CD14-positive monocyte (primary cell): ENCODE data around the gene LDLRAP1. TPM values are rescaled to one million over a fixed set of nuclear protein-coding genes. Genes with fewer than 3 reads are reported as not detected.

Experiments used
- DNase-seq, 3 donors: peaks; one replicate each; pipeline ENCODE4 v3.0.0-alpha.2; 2011 to 2022
- H2AFZ ChIP-seq: 2 replicates; pipeline ENCODE4 v1.6.0; 2012; ENCODE audit warnings: mild to moderate bottlenecking, low read depth, low read length, inconsistent platforms; ENCODE audit not compliant: insufficient read depth, poor library complexity, severe bottlenecking
- H3K27ac ChIP-seq, 2 donors: 1 replicate in 1 of 2; 2 replicates in 1 of 2; pipeline ENCODE4 v1.5.1; 2012 to 2013; ENCODE audit warnings: low read length in 2 of 2, control low read depth in 1 of 2, inconsistent platforms in 1 of 2, low read depth in 1 of 2, mild to moderate bottlenecking in 1 of 2
- H3K27me3 ChIP-seq, 2 donors: one replicate each; pipeline versions ENCODE4 v1.6.0 to v1.6.1; 2011 to 2013; ENCODE audit warnings: low read length in 2 of 2; ENCODE audit not compliant: control insufficient read depth in 2 of 2, insufficient read depth in 2 of 2
- H3K36me3 ChIP-seq, 2 donors: replicated peaks in 1 of 2; 1 replicate in 1 of 2; 2 replicates in 1 of 2; pipeline versions ENCODE4 v1.5.1 to v1.6.1; 2012 to 2013; ENCODE audit warnings: low read length in 2 of 2, control low read depth in 1 of 2, inconsistent platforms in 1 of 2, mild to moderate bottlenecking in 1 of 2; ENCODE audit not compliant: insufficient read depth in 2 of 2, control insufficient read depth in 1 of 2
- H3K4me1 ChIP-seq, 2 donors: 1 replicate in 1 of 2; 2 replicates in 1 of 2; pipeline versions ENCODE4 v1.5.1 to v1.6.1; 2012 to 2013; ENCODE audit warnings: low read length in 2 of 2, control low read depth in 1 of 2, inconsistent platforms in 1 of 2, mild to moderate bottlenecking in 1 of 2, moderate library complexity in 1 of 2; ENCODE audit not compliant: insufficient read depth in 2 of 2, control insufficient read depth in 1 of 2
- H3K4me2 ChIP-seq: replicated peaks from 2 replicates; pipeline ENCODE3; 2012; ENCODE audit warnings: low read length, moderate library complexity, mild to moderate bottlenecking; ENCODE audit not compliant: poor library complexity, severe bottlenecking; ENCODE audit errors: extremely low read depth
- H3K4me3 ChIP-seq, 3 experiments: fragments of 200-600 bp in 1 of 3; sonication (generic) in 1 of 3; replicated peaks in 1 of 3; 1 replicate in 2 of 3; 2 replicates in 1 of 3; pipeline ENCODE4 v1.5.1; 2011 to 2013; ENCODE audit warnings: low read length in 3 of 3, mild to moderate bottlenecking in 3 of 3, control low read depth in 2 of 3, low read depth in 2 of 3, inconsistent platforms in 1 of 3, moderate library complexity in 1 of 3
- H3K79me2 ChIP-seq: 2 replicates; pipeline ENCODE4 v1.6.0; 2012; ENCODE audit warnings: mild to moderate bottlenecking, control low read depth, inconsistent platforms, low read length, moderate library complexity; ENCODE audit not compliant: insufficient read depth
- H3K9ac ChIP-seq: 2 replicates; pipeline ENCODE4 v1.6.0; 2017; ENCODE audit warnings: low read length, mild to moderate bottlenecking; ENCODE audit not compliant: insufficient read depth, poor library complexity, severe bottlenecking
- H3K9me3 ChIP-seq, 2 donors: replicated peaks in 1 of 2; 1 replicate in 1 of 2; 2 replicates in 1 of 2; pipeline versions ENCODE4 v1.5.1 to v1.6.1; 2012 to 2013; ENCODE audit warnings: low read length in 2 of 2, control low read depth in 1 of 2; ENCODE audit not compliant: control insufficient read depth in 1 of 2, insufficient read depth in 1 of 2
- H4K20me1 ChIP-seq: 2 replicates; pipeline ENCODE4 v1.6.0; 2012; ENCODE audit warnings: mild to moderate bottlenecking, low read length, control low read depth, moderate library complexity; ENCODE audit not compliant: insufficient read depth
- H3K27ac Mint-ChIP-seq, 7 donors: one replicate each; pipeline ENCODE4 v1.8.0; 2020; ENCODE audit warnings: mild to moderate bottlenecking in 7 of 7, mixed read lengths in 7 of 7, moderate library complexity in 6 of 7, inconsistent platforms in 2 of 7
- H3K27me3 Mint-ChIP-seq, 3 donors: one replicate each; pipeline ENCODE4 v1.8.0; 2021 to 2022; ENCODE audit warnings: low read depth in 3 of 3, mild to moderate bottlenecking in 3 of 3, mixed read lengths in 3 of 3, moderate library complexity in 3 of 3, inconsistent platforms in 1 of 3
- H3K36me3 Mint-ChIP-seq, 2 donors: one replicate each; pipeline ENCODE4 v1.8.0; 2020; ENCODE audit warnings: mixed read lengths in 2 of 2, inconsistent platforms in 1 of 2, mild to moderate bottlenecking in 1 of 2
- H3K4me1 Mint-ChIP-seq: one replicate; pipeline ENCODE4 v1.8.0; 2020; ENCODE audit warnings: mild to moderate bottlenecking, mixed read lengths
- H3K4me3 Mint-ChIP-seq, 2 donors: one replicate each; pipeline ENCODE4 v1.8.0; 2020; ENCODE audit warnings: mild to moderate bottlenecking in 2 of 2, mixed read lengths in 2 of 2, moderate library complexity in 1 of 2
- H3K9me3 Mint-ChIP-seq, 7 donors: one replicate each; pipeline ENCODE4 v1.8.0; 2020 to 2022; ENCODE audit warnings: mixed read lengths in 7 of 7, mild to moderate bottlenecking in 6 of 7, moderate library complexity in 6 of 7, inconsistent platforms in 2 of 7
- CTCF ChIP-seq: fragments of 200-600 bp; IDR thresholded peaks from one replicate; pipeline ENCODE4 v1.8.0; 2022; ENCODE audit warnings: antibody characterized with exemption, mild to moderate bottlenecking
- WGBS: methylation state at CpG from one replicate; pipeline ENCODE4 v1.1.5; 2013; ENCODE audit warnings: missing lambda C conversion rate; ENCODE audit not compliant: insufficient coverage; 5-methylcytosine and 5-hydroxymethylcytosine counted together
- intact Hi-C, 2 donors: fragments of 100-400 bp; cut with micrococcal nuclease; formaldehyde crosslinking; loops; one replicate each; pipeline versions ENCODE4 v1.15.0 to v1.15.1; 2023
- polyA plus RNA-seq, 3 donors: library from polyadenylated mRNA; depleted of rRNA in 1 of 3; unstranded in 2 of 3; stranded (reverse) in 1 of 3; fragments of 300-500 nt in 2 of 3; fragments of >200 nt in 1 of 3; fragmentation: Illumina TruSeq in 2 of 3; gene quantifications; 1 replicate in 2 of 3; 2 replicates in 1 of 3; pipeline ENCODE4 v1.2.3, GENCODE V29; 2012 to 2021

Gene LDLRAP1
- polyA plus RNA-seq, 3 donors = 12.8 to 18.5 (median 14.6) TPM

- 100% methylated on average over 4 of the region's 4 CpGs for WGBS
These were observed 29.7 kb upstream of the LDLRAP1 start for GRCh38 chr1:25513666-25514065.

GRCh38 chr1:25515033-25515432 is 28.4 kb upstream of the LDLRAP1 start:
- no peak for DNase-seq
- no peak overlapping the region for H3K9ac ChIP-seq
- Mint-ChIP-seq H3K9me3 (peaks cover 0 to 3% (median 2%) of the 10 kb centered on the region in 7 donors), H3K27ac (peak overlapping the region in 1 of 7 donors; percentile 7), H3K4me3 (no peak overlapping the region), H3K27me3 (peaks cover 2 to 3% (median 3%) of the 10 kb centered on the region in 3 donors), H3K4me1 (no peaks in the 10 kb centered on the region), H3K36me3 (no peaks in the 10 kb centered on the region)
- TF ChIP-seq CTCF = no peak
- H3K4me2 ChIP-seq = no peak overlapping the region
- intact Hi-C loops = no loop called here
- H3K4me3 ChIP-seq = no peak overlapping the region
- H4K20me1 ChIP-seq = no peaks in the 10 kb centered on the region
- WGBS = 89% methylated on average over 1 of the region's 6 CpGs
- no peaks in the 10 kb centered on the region for H3K79me2 ChIP-seq
- H3K9me3 ChIP-seq = peaks cover 0 to 2% of the 10 kb centered on the region in 2 donors
- H2AFZ ChIP-seq = no peak overlapping the region
- no peaks in the 10 kb centered on the region for H3K36me3 ChIP-seq
- H3K27me3 ChIP-seq = no peaks in the 10 kb centered on the region
- H3K27ac ChIP-seq = no peak overlapping the region
- H3K4me1 ChIP-seq = no peaks in the 10 kb centered on the region

More at GRCh38 chr1:25513666-25514065, 29.7 kb upstream of the LDLRAP1 start:
- Mint-ChIP-seq H3K9me3 (peaks cover 0 to 3% (median 2%) of the 10 kb centered on the region in 7 donors), H3K36me3 (no peaks in the 10 kb centered on the region), H3K27me3 (peaks cover 2 to 3% (median 3%) of the 10 kb centered on the region in 3 donors), H3K27ac (no peak overlapping the region), H3K4me1 (no peaks in the 10 kb centered on the region), H3K4me3 (no peak overlapping the region)
- peaks cover 0 to 2% of the 10 kb centered on the region in 2 donors for H3K9me3 ChIP-seq
- intact Hi-C loops = no loop called here
- H2AFZ ChIP-seq = no peak overlapping the region
- H3K27ac ChIP-seq = no peak overlapping the region
- H3K4me2 ChIP-seq = no peak overlapping the region
- DNase-seq = no peak
- no peak overlapping the region for H3K4me3 ChIP-seq
- no peak for TF ChIP-seq CTCF
- H3K9ac ChIP-seq = no peak overlapping the region
- no peaks in the 10 kb centered on the region for H3K4me1 ChIP-seq
- no peaks in the 10 kb centered on the region for H3K27me3 ChIP-seq
- no peaks in the 10 kb centered on the region for H3K36me3 ChIP-seq
- H3K79me2 ChIP-seq = no peaks in the 10 kb centered on the region
- no peaks in the 10 kb centered on the region for H4K20me1 ChIP-seq
